ENCODE data around the gene SON. TPM values are rescaled to one million over a fixed set of nuclear protein-coding genes. Genes with fewer than 3 reads are reported as not detected.

The SON gene
- total and polyA plus RNA-seq, 2 of the 13 experiments (the other 11 are each of a cell fraction or from before 2014, with no cell fraction given): 61.3 to 78.3 TPM

GRCh38 chr21:33512481-33512880, 30.4 kb upstream of the SON start:
- CTCF ChIA-PET (ENCODE audit: low intra/inter-chr PET ratio, low total read pairs): no interaction called here
- in situ Hi-C loops (cut with HindIII; ENCODE audit: extremely low pct_ligation_motif_present, low pct_unique_long_range_greater_than_20kb): no loop called here
- WGBS (ENCODE audit: low lambda C conversion rate): 98% methylated on average over 3 of the region's 3 CpGs
- Histone ChIP-seq H3K9ac (ENCODE audit: insufficient read depth, low read depth, low read length) (no peak overlapping the region), H2AFZ (ENCODE audit: low read length) (no peak overlapping the region), H3K4me3 (replicated peaks in 1 of 3; ENCODE audit: insufficient read depth in 1 of 3, low read depth in 2 of 3, low read length in 3 of 3) (no peak overlapping the region), H3K36me3 (replicated peaks in 1 of 2; ENCODE audit: control insufficient read depth in 1 of 2, insufficient read depth in 2 of 2, low read length in 2 of 2) (peaks cover 14 to 70% of the 10 kb centered on the region in 2 experiments), H4K20me1 (ENCODE audit: insufficient read depth, low read length) (no peaks in the 10 kb centered on the region), H3K27ac (ENCODE audit: extremely low read length, insufficient read depth, low read length) (no peak overlapping the region), H3K4me2 (ENCODE audit: low read depth, low read length) (no peak overlapping the region), H3K9me3 (ENCODE audit: low read length) (no peaks in the 10 kb centered on the region), H3K4me1 (ENCODE audit: insufficient read depth, low read length) (no peaks in the 10 kb centered on the region), H3K79me2 (ENCODE audit: insufficient read depth, low read length) (no peaks in the 10 kb centered on the region), H3K27me3 (ENCODE audit: control insufficient read depth in 1 of 2, insufficient read depth in 2 of 2, low read length in 2 of 2) (no peaks in the 10 kb centered on the region)
- ATAC-seq (no peak), FAIRE-seq (no peak), DNase-seq (ENCODE audit: low spot score) (no peak)
- no TSS peak for BruUV-seq (replicated peaks)
- intact Hi-C loops (cut with micrococcal nuclease; ENCODE audit: unreplicated experiment): no loop called here
- POLR2A ChIA-PET: no interaction called here
- no peak for TF ChIP-seq MLX (CRISPR knock-in tag; IDR thresholded peaks at IDR 0.05)
- no peak for TF ChIP-seq ZNF609 (CRISPR knock-in tag; IDR thresholded peaks at IDR 0.05; ENCODE audit: borderline replicate concordance)
- TF ChIP-seq JARID2 (CRISPR knock-in tag; IDR thresholded peaks at IDR 0.05; ENCODE audit: insufficient replicate concordance): no peak
- no peak for TF ChIP-seq ATAD3A (CRISPR knock-in tag; IDR thresholded peaks at IDR 0.05)
- TF ChIP-seq JUN (CRISPR knock-in tag; IDR thresholded peaks at IDR 0.05): no peak
- TF ChIP-seq ZNF280D (CRISPR knock-in tag; IDR thresholded peaks at IDR 0.05): no peak
- no peak for TF ChIP-seq ZNF138 (CRISPR knock-in tag; IDR thresholded peaks at IDR 0.05; ENCODE audit: low read depth)
- no peak for TF ChIP-seq HBP1 (CRISPR knock-in tag; IDR thresholded peaks at IDR 0.05; ENCODE audit: low read depth)
- no peak for TF ChIP-seq ZNF710 (CRISPR knock-in tag; IDR thresholded peaks at IDR 0.05; ENCODE audit: borderline replicate concordance)

Measured in HepG2 (cell line).